Mucosa of descending colon (tissue), 3 donors: ENCODE data around the gene UBR3. TPM values are rescaled to one million over a fixed set of nuclear protein-coding genes. Genes with fewer than 3 reads are reported as not detected.

Source experiments
- ATAC-seq: fragments of 200-7000 bp; cut with Tn5 transposase; one replicate; pipeline ENCODE4 v1.9.1; 2020; ENCODE audit warnings: mild to moderate bottlenecking, moderate library complexity
- DNase-seq, 3 donors: peaks; one replicate each; pipeline ENCODE4 v3.0.0-alpha.2; 2020
- H3K36me3 ChIP-seq: fragments of 200-600 bp; one replicate; pipeline ENCODE4 v1.8.0; 2021; ENCODE audit warnings: low read depth, mild to moderate bottlenecking
- H3K4me1 ChIP-seq: fragments of 200-600 bp; one replicate; pipeline ENCODE4 v1.8.0; 2021; ENCODE audit warnings: low read depth, mild to moderate bottlenecking
- H3K4me3 ChIP-seq: fragments of 200-600 bp; one replicate; pipeline ENCODE4 v1.8.0; 2021; ENCODE audit warnings: mild to moderate bottlenecking
- H3K9me3 ChIP-seq: fragments of 200-600 bp; one replicate; pipeline ENCODE4 v1.8.0; 2021; ENCODE audit warnings: mild to moderate bottlenecking
- CTCF ChIP-seq: fragments of 200-600 bp; IDR thresholded peaks from one replicate; pipeline ENCODE4 v1.8.0; 2022; ENCODE audit warnings: antibody characterized with exemption, mild to moderate bottlenecking
- intact Hi-C, 2 donors: fragments of 100-400 bp; cut with DNase I in 1 of 2; cut with micrococcal nuclease in 1 of 2; formaldehyde crosslinking; loops; one replicate each; pipeline versions ENCODE4 v1.11.0 to v1.11.1; 2022; cut with DNase I, micrococcal nuclease
- total RNA-seq, 3 donors: library from RNA; stranded (reverse); fragmentation: NEBNext Ultra II Directional in 2 of 3; extraction: Animal tissue kit (Norgen Biotek cat#: 25700) in 2 of 3; gene quantifications; one replicate each; pipeline versions ENCODE4 v1.2.1 to v1.2.4, GENCODE V29; 2021 to 2023
- donor health status: DM: no; HTN: no; CAD: no; lungs with moderate emphysema.
- donor health status: DM: no; HTN: no; CAD: no.
- donor health status: DM: no; HTN: yes; CAD: no.

The UBR3 gene
- total RNA-seq, 3 donors from 2014 or later: 32.5 to 65.8 (median 39.6) TPM

GRCh38 chr2:170005702-170006101 is 178.4 kb downstream of the UBR3 start:
- Histone ChIP-seq H3K4me3 (no peak overlapping the region), H3K4me1 (no peaks in the 10 kb centered on the region), H3K9me3 (no peaks in the 10 kb centered on the region), H3K36me3 (no peaks in the 10 kb centered on the region)
- no peak for DNase-seq
- no peak for TF ChIP-seq CTCF
- ATAC-seq: no peak
- intact Hi-C loops: no loop called here

- H3K4me3 ChIP-seq: no peak overlapping the region
- TF ChIP-seq CTCF: no peak
- ATAC-seq (no peak), DNase-seq (no peak)
- H3K4me1 ChIP-seq: no peaks in the 10 kb centered on the region
- H3K36me3 ChIP-seq: no peaks in the 10 kb centered on the region
- no peaks in the 10 kb centered on the region for H3K9me3 ChIP-seq
- intact Hi-C loops: no loop called here
Measured at GRCh38 chr2:170006587-170007325, 179.5 kb downstream of the UBR3 start.

GRCh38 chr2:170009209-170009608 is 182.0 kb downstream of the UBR3 start:
- H3K9me3 ChIP-seq: no peaks in the 10 kb centered on the region
- ATAC-seq (no peak), DNase-seq (no peak)
- H3K4me1 ChIP-seq: no peaks in the 10 kb centered on the region
- H3K4me3 ChIP-seq: no peak overlapping the region
- no peak for TF ChIP-seq CTCF
- intact Hi-C loops: no loop called here
- H3K36me3 ChIP-seq: no peaks in the 10 kb centered on the region

- DNase-seq: no peak
- no peaks in the 10 kb centered on the region for H3K4me1 ChIP-seq
- intact Hi-C loops: no loop called here
- H3K4me3 ChIP-seq: no peak overlapping the region
- no peaks in the 10 kb centered on the region for H3K36me3 ChIP-seq
- no peaks in the 10 kb centered on the region for H3K9me3 ChIP-seq
- TF ChIP-seq CTCF: no peak
- no peak for ATAC-seq
Measured at GRCh38 chr2:170012773-170013172, 185.5 kb downstream of the UBR3 start.

- Histone ChIP-seq H3K4me1 (no peaks in the 10 kb centered on the region), H3K9me3 (no peaks in the 10 kb centered on the region), H3K4me3 (no peak overlapping the region), H3K36me3 (no peaks in the 10 kb centered on the region)
- DNase-seq: no peak
- ATAC-seq: no peak
- TF ChIP-seq CTCF: no peak
- intact Hi-C loops: no loop called here
Measured at GRCh38 chr2:170013802-170014551, 186.7 kb downstream of the UBR3 start.
